ENCODE data around the gene EYS. TPM values are rescaled to one million over a fixed set of nuclear protein-coding genes. Genes with fewer than 3 reads are reported as not detected.

The EYS gene
- total and polyA plus RNA-seq, 2 of the 13 experiments (the other 11 are each of a cell fraction or from before 2014, with no cell fraction given), result 0.04 to 0.07 TPM

- 0 out of 2 replicates have a peak, but pooled peaks have one; percentile 28 for TF ChIP-seq THAP11 (CRISPR knock-in tag; IDR thresholded peaks at IDR 0.05)
- TF ChIP-seq ZNF816 (CRISPR knock-in tag; IDR thresholded peaks at IDR 0.05; ENCODE audit: borderline replicate concordance), result no peak
- TF ChIP-seq EED (CRISPR knock-in tag; IDR thresholded peaks at IDR 0.05), result no peak
- no peak for TF ChIP-seq ZNF558 (CRISPR knock-in tag; IDR thresholded peaks at IDR 0.05; ENCODE audit: borderline replicate concordance)
- TF ChIP-seq, protein P1, sequence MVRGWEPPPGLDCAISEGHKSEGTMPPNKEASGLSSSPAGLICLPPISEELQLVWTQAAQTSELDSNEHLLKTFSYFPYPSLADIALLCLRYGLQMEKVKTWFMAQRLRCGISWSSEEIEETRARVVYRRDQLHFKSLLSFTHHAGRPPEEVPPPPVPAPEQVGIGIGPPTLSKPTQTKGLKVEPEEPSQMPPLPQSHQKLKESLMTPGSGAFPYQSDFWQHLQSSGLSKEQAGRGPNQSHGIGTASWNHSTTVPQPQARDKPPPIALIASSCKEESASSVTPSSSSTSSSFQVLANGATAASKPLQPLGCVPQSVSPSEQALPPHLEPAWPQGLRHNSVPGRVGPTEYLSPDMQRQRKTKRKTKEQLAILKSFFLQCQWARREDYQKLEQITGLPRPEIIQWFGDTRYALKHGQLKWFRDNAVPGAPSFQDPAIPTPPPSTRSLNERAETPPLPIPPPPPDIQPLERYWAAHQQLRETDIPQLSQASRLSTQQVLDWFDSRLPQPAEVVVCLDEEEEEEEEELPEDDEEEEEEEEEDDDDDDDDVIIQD (CRISPR knock-in tag; IDR thresholded peaks at IDR 0.05; ENCODE audit: low read depth), result peak; percentile 98
- TF ChIP-seq ZSCAN21 (CRISPR knock-in tag; IDR thresholded peaks at IDR 0.05; ENCODE audit: borderline replicate concordance), result no peak
- 0 out of 2 replicates have a peak, but pooled peaks have one; percentile 25 for TF ChIP-seq HOXA5 (CRISPR knock-in tag; IDR thresholded peaks at IDR 0.05)
- no peak for TF ChIP-seq ZBTB4 (CRISPR knock-in tag; IDR thresholded peaks at IDR 0.05; ENCODE audit: borderline replicate concordance)
- TF ChIP-seq, protein P2, sequence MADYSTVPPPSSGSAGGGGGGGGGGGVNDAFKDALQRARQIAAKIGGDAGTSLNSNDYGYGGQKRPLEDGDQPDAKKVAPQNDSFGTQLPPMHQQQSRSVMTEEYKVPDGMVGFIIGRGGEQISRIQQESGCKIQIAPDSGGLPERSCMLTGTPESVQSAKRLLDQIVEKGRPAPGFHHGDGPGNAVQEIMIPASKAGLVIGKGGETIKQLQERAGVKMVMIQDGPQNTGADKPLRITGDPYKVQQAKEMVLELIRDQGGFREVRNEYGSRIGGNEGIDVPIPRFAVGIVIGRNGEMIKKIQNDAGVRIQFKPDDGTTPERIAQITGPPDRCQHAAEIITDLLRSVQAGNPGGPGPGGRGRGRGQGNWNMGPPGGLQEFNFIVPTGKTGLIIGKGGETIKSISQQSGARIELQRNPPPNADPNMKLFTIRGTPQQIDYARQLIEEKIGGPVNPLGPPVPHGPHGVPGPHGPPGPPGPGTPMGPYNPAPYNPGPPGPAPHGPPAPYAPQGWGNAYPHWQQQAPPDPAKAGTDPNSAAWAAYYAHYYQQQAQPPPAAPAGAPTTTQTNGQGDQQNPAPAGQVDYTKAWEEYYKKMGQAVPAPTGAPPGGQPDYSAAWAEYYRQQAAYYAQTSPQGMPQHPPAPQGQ (CRISPR knock-in tag; IDR thresholded peaks at IDR 0.05; ENCODE audit: borderline replicate concordance), result no peak
- TF ChIP-seq, protein P3, sequence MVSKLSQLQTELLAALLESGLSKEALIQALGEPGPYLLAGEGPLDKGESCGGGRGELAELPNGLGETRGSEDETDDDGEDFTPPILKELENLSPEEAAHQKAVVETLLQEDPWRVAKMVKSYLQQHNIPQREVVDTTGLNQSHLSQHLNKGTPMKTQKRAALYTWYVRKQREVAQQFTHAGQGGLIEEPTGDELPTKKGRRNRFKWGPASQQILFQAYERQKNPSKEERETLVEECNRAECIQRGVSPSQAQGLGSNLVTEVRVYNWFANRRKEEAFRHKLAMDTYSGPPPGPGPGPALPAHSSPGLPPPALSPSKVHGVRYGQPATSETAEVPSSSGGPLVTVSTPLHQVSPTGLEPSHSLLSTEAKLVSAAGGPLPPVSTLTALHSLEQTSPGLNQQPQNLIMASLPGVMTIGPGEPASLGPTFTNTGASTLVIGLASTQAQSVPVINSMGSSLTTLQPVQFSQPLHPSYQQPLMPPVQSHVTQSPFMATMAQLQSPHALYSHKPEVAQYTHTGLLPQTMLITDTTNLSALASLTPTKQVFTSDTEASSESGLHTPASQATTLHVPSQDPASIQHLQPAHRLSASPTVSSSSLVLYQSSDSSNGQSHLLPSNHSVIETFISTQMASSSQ (IDR thresholded peaks at IDR 0.05; ENCODE audit: low read depth), result peak; percentile 53; the same call in 1 of the 2 replicates
- TF ChIP-seq, protein P3 (CRISPR knock-in tag; IDR thresholded peaks at IDR 0.05; ENCODE audit: borderline replicate concordance), result no peak; the same call in 1 of the 2 replicates
- TF ChIP-seq, protein P4, sequence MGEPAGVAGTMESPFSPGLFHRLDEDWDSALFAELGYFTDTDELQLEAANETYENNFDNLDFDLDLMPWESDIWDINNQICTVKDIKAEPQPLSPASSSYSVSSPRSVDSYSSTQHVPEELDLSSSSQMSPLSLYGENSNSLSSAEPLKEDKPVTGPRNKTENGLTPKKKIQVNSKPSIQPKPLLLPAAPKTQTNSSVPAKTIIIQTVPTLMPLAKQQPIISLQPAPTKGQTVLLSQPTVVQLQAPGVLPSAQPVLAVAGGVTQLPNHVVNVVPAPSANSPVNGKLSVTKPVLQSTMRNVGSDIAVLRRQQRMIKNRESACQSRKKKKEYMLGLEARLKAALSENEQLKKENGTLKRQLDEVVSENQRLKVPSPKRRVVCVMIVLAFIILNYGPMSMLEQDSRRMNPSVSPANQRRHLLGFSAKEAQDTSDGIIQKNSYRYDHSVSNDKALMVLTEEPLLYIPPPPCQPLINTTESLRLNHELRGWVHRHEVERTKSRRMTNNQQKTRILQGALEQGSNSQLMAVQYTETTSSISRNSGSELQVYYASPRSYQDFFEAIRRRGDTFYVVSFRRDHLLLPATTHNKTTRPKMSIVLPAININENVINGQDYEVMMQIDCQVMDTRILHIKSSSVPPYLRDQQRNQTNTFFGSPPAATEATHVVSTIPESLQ (CRISPR knock-in tag; conservative IDR thresholded peaks at IDR 0.05), result no peak
- no peak for TF ChIP-seq ZNF615 (CRISPR knock-in tag; IDR thresholded peaks at IDR 0.05; ENCODE audit: borderline replicate concordance)
- no peak for TF ChIP-seq ATF7-NPFF (CRISPR knock-in tag; IDR thresholded peaks at IDR 0.05; ENCODE audit: low read depth)
- TF ChIP-seq MED8 (CRISPR knock-in tag; IDR thresholded peaks at IDR 0.05; ENCODE audit: insufficient replicate concordance), result no peak
- TF ChIP-seq ZNF83 (CRISPR knock-in tag; IDR thresholded peaks at IDR 0.05; ENCODE audit: borderline replicate concordance), result no peak
Measured at GRCh38 chr6:64046746-64047208, 1660.2 kb downstream of the EYS start (continued).

Measured in HepG2 (cell line).